RWPE1 (cell line): ENCODE results near the gene OVCA2.
A peak's percentile ranks its signal among the peaks of the same experiment; 100 is the strongest.

Experiments
- CTCF ChIA-PET: fragments of 350-600 bp; sonication (Branson Sonifier 250); formaldehyde crosslinking; extraction: SDS; loops from one replicate; lab custom pipeline; 2021; lab: Yijun Ruan, JAX
- POLR2A ChIA-PET: fragments of 400-600 bp; formaldehyde crosslinking; extraction: SDS; loops from one replicate; lab custom pipeline; 2020; ENCODE audit warnings: antibody characterized with exemption; ENCODE audit not compliant: low non-redundant PET; lab: Yijun Ruan, JAX
- DNase-seq: peaks from one replicate; pipeline ENCODE4 v3.0.0; 2012; ENCODE audit warnings: low spot score
- H3K27ac ChIP-seq: fragments of 450-650 bp; 2 replicates; pipeline ENCODE4 v1.5.1; 2017
- CTCF ChIP-seq: fragments of 450-650 bp; conservative IDR thresholded peaks from 2 replicates; pipeline ENCODE4 v1.5.1; 2017; ENCODE audit warnings: low read depth, mild to moderate bottlenecking

The OVCA2 gene

GRCh38 chr17:2041561-2042389, at the start of gene OVCA2:
OVCA2 (plus strand) TSS chr17:2042022; CDS start chr17:2042048, 26 bp downstream.
- ChIA-PET POLR2A (no interaction called here), CTCF (interaction anchor here (0.6 to 1.1 kb wide), 4 partner anchors 11 to 184 kb away, joined by 3 to 4 read pairs (median 4); no protein-coding TSS in a partner anchor)
- DNase-seq, result peak; percentile 93
- peak within 1 kb of the TSS; percentile 83 for H3K27ac ChIP-seq
- peak; percentile 50 for TF ChIP-seq CTCF

- peak overlapping the region; percentile 34 for H3K27ac ChIP-seq
- no peak for TF ChIP-seq CTCF
- CTCF ChIA-PET, result interaction anchor here (0.5 to 0.7 kb wide), 3 partner anchors 33 to 662 kb away, joined by 3 read pairs; no protein-coding TSS in a partner anchor
- POLR2A ChIA-PET, result no interaction called here
- DNase-seq, result no peak
These were observed 49.3 kb upstream of the OVCA2 start for GRCh38 chr17:1992541-1992940.

- POLR2A ChIA-PET, result no interaction called here
- TF ChIP-seq CTCF, result no peak
- DNase-seq, result no peak
- H3K27ac ChIP-seq, result no peak overlapping the region
- CTCF ChIA-PET, result interaction anchor here (0.6 kb wide), 1 partner anchor 251 kb away, joined by 3 read pairs; no protein-coding TSS in a partner anchor
These were observed 47.1 kb upstream of the OVCA2 start for GRCh38 chr17:1994707-1995106.

GRCh38 chr17:1995321-1995892, 46.4 kb upstream of the OVCA2 start:
- POLR2A ChIA-PET, result no interaction called here
- CTCF ChIA-PET, result interaction anchor here (0.6 kb wide), 1 partner anchor 344 kb away, joined by 3 read pairs; no protein-coding TSS in a partner anchor
- DNase-seq, result no peak
- H3K27ac ChIP-seq, result 0 out of 2 replicates have a peak overlapping the region, but pooled peaks have one; percentile 1
- TF ChIP-seq CTCF, result no peak

GRCh38 chr17:1995907-1996799, 45.7 kb upstream of the OVCA2 start:
- ChIA-PET CTCF (interaction anchor here (0.6 to 0.7 kb wide), 2 partner anchors 87 to 343 kb away, joined by 3 read pairs; no protein-coding TSS in a partner anchor), POLR2A (no interaction called here)
- no peak for TF ChIP-seq CTCF
- peak overlapping the region; percentile 91 for H3K27ac ChIP-seq
- DNase-seq, result no peak

- TF ChIP-seq CTCF, result no peak
- no peak for DNase-seq
- CTCF ChIA-PET, result interaction anchor here (0.6 to 0.7 kb wide), 2 partner anchors 66 to 88 kb away, joined by 3 read pairs; no protein-coding TSS in a partner anchor
- POLR2A ChIA-PET, result no interaction called here
- peak overlapping the region; percentile 91 for H3K27ac ChIP-seq
These were observed 45.0 kb upstream of the OVCA2 start for GRCh38 chr17:1996800-1997288.
